ENCODE results near the gene TGFBR1.

TGFBR1 gene

DNA sequence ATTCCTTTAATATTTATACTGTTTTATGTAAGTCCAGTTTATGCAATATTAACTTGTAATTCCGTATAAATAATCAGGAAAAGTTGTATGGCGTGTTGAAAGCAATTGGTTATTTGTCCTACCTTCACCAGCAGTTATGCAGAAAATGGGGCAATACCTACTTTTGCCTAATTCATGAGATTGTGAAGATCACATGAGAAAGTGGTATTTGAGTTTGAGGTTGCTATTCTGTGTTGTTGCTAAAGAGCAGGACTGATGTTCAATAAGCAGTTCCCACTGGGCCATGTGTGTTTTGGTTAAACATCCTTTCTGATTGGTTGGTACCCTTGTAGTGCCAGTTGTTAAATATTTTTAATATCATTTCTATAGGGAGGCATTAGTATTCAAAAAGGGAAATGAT lies 3.2 kb downstream of the TGFBR1 start:
- DNase-seq, result no peak

DNA sequence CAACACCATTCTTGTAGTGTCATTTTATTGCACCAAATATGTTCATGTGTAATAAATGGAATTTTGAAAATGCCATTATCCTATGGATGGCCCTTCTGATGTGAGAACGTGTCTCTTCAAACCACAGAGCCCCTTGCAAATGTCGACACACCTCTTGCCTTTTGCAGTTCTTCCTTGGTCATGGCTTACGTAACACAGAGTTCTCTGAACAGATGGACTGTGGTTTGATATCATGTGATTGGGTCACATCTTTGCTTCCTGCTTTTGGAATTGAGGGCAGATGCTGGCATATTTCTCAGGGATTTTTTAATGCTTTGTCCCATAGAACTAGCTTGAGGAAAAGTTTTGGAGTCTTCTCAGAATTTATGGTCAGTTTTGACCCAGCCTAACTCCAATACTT lies 4.6 kb downstream of the TGFBR1 start:
- DNase-seq, result no peak

DNA sequence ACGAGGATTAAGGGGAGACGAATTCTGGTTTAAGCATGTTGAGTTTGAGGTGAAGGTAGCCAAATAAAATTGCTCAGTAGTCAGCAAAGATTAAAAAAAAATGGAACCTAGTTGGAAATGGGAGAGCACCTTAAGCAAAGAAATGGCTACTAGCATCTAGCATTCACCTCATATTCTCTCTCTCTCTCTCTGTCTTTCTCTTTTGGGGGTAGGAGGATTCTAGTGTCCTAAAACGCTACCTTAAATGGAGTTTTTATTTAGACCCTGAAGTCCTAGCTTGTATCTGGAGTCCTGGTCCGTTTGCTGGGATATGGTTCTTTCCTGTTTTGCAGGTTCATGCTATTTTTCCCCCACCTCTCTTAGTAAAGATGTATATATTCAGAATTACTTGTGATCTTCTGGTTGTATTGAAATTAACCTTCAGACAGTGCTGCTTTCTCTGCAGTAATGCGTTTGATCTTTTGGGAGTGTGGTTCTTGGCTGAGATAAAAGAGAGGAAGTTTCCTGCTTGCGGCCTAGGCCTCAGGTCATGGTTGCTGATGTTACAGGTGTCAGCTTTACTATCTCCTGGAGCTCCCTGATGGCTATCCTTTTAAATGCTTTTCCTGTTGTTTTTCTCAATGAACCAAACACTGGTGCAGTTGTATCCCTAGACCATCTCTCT lies 8.0 kb downstream of the TGFBR1 start:
- DNase-seq, result peak; percentile 33

DNA sequence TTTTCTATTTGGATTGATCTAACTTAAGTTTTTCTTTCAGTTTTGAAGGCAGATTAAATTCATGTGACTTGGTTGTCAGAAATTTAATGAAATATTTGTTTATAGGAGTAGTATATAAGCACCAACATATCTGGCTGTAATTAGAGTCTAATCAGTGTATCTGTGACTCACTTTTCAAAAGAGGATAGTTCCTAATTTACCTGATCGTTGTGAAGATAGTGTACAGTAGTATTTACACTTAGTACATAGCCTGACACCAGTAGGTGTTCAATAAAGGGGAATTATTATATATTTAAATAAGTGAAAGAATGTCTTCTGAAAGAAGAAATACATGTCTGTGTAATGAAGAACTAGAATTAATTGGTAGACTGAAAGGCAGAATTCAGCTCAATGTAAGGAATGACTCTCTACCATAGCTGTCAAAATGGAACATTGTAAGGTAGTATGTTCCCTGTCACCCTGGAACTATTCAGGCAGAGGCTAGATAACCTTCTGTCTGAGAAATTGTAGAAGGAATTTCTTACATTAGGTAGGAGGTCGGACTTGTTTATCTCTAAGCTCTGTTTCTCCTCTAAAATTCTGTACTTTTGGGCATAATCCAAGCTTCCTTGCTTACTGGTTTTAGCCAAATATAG lies 8.6 kb downstream of the TGFBR1 start:
- no peak for DNase-seq

DNA sequence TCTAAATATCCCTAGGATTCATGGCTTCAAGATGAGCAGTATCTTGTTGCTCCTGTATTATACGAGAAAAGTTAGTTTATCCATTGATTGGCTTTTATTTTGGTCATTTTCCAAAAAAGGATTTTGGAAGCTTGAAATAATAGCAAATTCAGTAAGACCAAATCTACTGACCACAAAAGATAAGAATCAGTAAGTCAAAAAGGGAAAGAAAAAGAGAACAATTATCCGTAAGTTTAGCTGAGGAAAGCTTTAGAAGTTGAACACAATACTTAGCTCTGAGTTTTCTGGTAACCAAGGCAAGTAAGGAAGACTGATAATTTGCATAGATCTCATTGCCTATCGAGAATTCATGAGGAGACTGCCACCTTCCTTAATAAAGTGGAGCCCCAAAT lies 9.1 kb downstream of the TGFBR1 start:
- no peak for DNase-seq

GRCh38 chr9:99114846-99115500 lies 10.1 kb downstream of the TGFBR1 start:
- DNase-seq, result no peak

- no peak for DNase-seq
Observed at GRCh38 chr9:99116003-99116411, 11.1 kb downstream of the TGFBR1 start.

- DNase-seq, result peak; percentile 48
Observed at GRCh38 chr9:99118782-99119466, 14.0 kb downstream of the TGFBR1 start.

- DNase-seq, result no peak
Observed at GRCh38 chr9:99119976-99120655, 15.2 kb downstream of the TGFBR1 start.

DNA sequence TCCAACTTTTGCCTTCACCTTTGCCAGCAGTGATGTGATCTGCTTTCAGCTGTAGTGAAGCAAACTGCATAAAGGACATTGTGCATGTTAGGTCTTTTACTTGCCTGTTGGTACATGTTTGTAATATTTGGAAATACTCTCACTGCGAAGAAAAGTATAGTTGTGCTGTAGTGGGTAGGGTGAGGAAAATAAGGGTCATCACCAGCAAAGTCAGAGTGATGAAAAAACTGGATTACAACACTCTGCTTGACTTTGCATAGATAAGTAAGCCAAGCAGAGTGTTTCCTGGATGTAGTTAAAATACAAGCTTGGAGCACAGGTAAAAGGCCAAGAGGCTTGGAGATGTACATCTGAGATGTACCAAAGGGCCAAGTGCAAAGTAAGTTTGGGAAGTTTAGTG lies 16.7 kb downstream of the TGFBR1 start:
- DNase-seq, result no peak

GRCh38 chr9:99124534-99125255 lies 19.8 kb downstream of the TGFBR1 start:
- DNase-seq, result no peak

DNA sequence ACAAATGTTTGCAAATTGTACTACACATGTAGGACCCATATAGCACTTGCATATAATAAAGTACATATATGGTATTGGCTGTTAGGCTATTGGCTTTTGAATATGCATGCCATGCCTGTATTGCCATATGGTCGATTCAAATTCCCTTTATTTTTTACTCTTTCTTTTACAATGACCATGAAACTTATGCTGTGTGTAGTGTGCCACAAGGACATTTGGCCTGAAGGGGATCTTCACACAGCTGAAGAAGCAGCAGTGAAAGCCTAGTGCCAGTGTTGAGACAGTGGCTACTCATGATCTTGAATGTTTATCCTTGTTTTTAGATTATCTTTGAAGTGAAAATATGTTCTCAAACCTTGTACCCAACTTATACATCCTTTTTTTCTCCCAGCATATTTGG lies 20.5 kb downstream of the TGFBR1 start:
- DNase-seq, result no peak

DNA sequence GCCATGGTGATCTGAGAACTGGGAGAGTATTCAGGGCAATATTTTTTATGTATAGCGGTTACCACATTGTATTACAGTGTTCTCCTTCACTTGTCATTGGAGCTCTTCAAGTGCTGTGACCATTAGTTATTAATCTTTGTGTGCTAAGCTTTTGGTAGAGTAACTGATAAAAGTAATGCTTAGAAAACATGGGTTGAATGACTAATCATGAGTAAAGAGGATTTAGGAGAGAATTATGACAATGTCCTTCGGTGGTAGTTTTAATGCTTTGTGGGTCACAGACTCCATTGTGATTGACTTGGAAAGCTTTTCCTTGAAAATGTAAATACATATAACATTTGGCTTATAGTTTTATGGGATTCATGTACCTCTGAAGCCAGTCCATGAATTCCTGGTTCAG lies 21.4 kb downstream of the TGFBR1 start:
- no peak for DNase-seq

GRCh38 chr9:99127356-99128132 lies 22.6 kb downstream of the TGFBR1 start:
- DNase-seq, result no peak

DNA sequence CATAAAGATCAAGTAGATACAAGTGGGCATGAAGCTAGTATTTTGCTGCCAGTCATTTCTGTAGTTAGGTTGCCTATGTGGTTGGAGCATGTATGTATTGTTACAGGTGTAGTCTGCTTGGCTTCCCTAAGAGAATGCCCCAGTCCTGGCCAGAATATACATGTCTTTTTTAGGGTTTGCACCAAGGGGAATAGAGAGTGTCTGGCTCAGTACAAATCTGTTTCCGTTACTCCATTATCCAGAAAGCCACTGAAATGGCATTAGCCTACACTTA lies 23.2 kb downstream of the TGFBR1 start:
- DNase-seq, result no peak

- DNase-seq, result no peak
Observed at GRCh38 chr9:99129091-99129490, 24.2 kb downstream of the TGFBR1 start.

DNA sequence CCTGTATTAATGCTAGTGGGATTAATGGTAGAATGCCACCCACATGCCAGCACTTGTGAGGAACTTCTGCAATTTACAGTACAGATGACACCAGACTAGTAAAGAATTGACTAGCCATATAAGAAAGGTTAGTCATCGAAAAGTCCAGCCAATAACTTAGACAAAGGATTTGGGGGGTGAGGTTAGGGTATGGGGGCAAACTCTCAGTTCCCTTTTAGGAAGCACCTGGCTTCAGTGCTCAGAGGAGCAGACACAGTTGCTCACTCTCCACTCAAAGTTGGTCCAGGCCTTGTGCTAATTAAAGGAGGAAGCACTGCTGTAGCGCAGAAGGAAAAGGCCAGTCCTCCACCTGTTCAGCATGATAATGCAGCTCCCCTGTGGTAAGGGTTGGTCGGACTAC lies 25.2 kb downstream of the TGFBR1 start:
- DNase-seq, result no peak

GRCh38 chr9:99133145-99133544 lies 28.2 kb downstream of the TGFBR1 start:
- DNase-seq, result no peak

DNA sequence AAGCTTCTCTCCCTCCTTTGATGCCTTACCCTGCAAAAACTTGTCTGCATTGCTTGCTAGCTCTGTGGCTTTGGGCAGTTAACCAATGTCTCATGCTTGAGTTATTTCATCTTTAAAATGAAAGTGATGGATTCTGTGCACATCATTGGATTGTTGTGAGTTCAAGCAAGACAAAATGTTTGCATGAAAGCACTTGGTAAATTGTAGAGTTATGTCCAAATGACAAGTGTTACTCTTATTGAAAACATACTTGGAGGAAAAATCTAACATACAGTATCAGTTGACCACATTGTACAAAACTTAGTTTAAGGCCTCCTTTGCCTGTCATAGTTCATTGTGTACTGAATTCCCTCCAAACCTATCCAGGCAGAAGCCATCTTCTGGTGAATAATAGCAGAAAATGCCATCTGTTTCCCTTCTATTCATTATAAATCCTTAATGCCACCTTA lies 30.0 kb downstream of the TGFBR1 start:
- no peak for DNase-seq

GRCh38 chr9:99135456-99135855 lies 30.5 kb downstream of the TGFBR1 start:
- DNase-seq, result no peak

GRCh38 chr9:99137225-99137624 lies 32.3 kb downstream of the TGFBR1 start:
- no peak for DNase-seq

DNA sequence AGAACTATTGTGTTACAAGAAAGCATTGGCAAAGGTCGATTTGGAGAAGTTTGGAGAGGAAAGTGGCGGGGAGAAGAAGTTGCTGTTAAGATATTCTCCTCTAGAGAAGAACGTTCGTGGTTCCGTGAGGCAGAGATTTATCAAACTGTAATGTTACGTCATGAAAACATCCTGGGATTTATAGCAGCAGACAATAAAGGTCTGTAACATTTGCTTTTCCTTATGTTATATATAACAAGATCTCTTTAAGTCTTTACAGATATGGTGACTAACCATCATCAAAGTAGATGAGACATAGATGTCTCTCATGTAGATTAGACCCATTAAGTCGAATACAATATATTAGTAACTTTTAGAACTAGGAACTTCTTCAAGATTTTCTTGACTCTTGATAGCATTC lies 33.0 kb downstream of the TGFBR1 start:
- DNase-seq, result no peak

Data from activated effector memory CD4-positive, alpha-beta T cell treated with Interleukin-2 at 50 U/mL for 16 hours (primary cell).